NCI-H345 treated with DMSO at 0.1 percent for 48 hours (cell line): ENCODE results near the gene ZNF483.
"Not testable (repeated sequence)": the region's sequence is repeated elsewhere in the genome, so short reads cannot be mapped to it uniquely, and the experiment has no call there.

Source experiments
- DNase-seq: peaks from one replicate; lab custom pipeline; 2025; ENCODE audit not compliant: unreplicated experiment; lab: John Stamatoyannopoulos, UW

ZNF483 gene

GRCh38 chr9:111525056-111525977 lies at the start of gene ZNF483:
ZNF483 (plus strand) TSS chr9:111525179; CDS start chr9:111527396, 2,217 bp downstream.
- DNase-seq = peak; percentile 87

GRCh38 chr9:111475195-111475594 lies 49.8 kb upstream of the ZNF483 start:
- DNase-seq = no peak

- no peak for DNase-seq
Observed at GRCh38 chr9:111477677-111478076, 47.3 kb upstream of the ZNF483 start.

- no peak for DNase-seq
Observed at GRCh38 chr9:111481885-111482636, 42.9 kb upstream of the ZNF483 start.

- DNase-seq = peak; percentile 58
Observed at GRCh38 chr9:111482694-111483438, 42.1 kb upstream of the ZNF483 start.

GRCh38 chr9:111483439-111483857 lies 41.5 kb upstream of the ZNF483 start:
- peak; percentile 1 for DNase-seq

- peak; percentile 42 for DNase-seq
Observed at GRCh38 chr9:111483858-111484571, 41.0 kb upstream of the ZNF483 start, which contains the start of gene ECPAS. ECPAS (minus strand) TSS chr9:111484383; CDS start chr9:111472918, 11,465 bp downstream.

- DNase-seq = peak; percentile 42
Observed at GRCh38 chr9:111484572-111484894, 40.4 kb upstream of the ZNF483 start.

- DNase-seq = not testable (repeated sequence)
Observed at GRCh38 chr9:111497196-111497595, 27.8 kb upstream of the ZNF483 start.

- no peak for DNase-seq
Observed at GRCh38 chr9:111501005-111501562, 23.9 kb upstream of the ZNF483 start.

GRCh38 chr9:111501648-111502047 lies 23.3 kb upstream of the ZNF483 start:
- no peak for DNase-seq

GRCh38 chr9:111502506-111502905 lies 22.5 kb upstream of the ZNF483 start:
- DNase-seq = no peak

- not testable (repeated sequence) for DNase-seq
Observed at GRCh38 chr9:111511581-111511980, 13.4 kb upstream of the ZNF483 start.

- DNase-seq = no peak
Observed at GRCh38 chr9:111514967-111515366, 10.0 kb upstream of the ZNF483 start.

GRCh38 chr9:111516061-111516465 lies 8.9 kb upstream of the ZNF483 start:
- DNase-seq = no peak

- DNase-seq = peak; percentile 31
Observed at GRCh38 chr9:111524731-111525055, 286 bp upstream of the ZNF483 start.

- no peak for DNase-seq
Observed at GRCh38 chr9:111527347-111527746, 2.4 kb downstream of the ZNF483 start.

- DNase-seq = no peak
Observed at GRCh38 chr9:111529787-111530186, 4.8 kb downstream of the ZNF483 start.

- no peak for DNase-seq
Observed at GRCh38 chr9:111531716-111532115, 6.7 kb downstream of the ZNF483 start.

- DNase-seq = no peak
Observed at GRCh38 chr9:111533099-111533790, 8.3 kb downstream of the ZNF483 start.
